ENCODE measurements around the gene MRPS23. TPM values are rescaled to one million over a fixed set of nuclear protein-coding genes. Genes with fewer than 3 reads are reported as not detected.

Gene MRPS23
- total and polyA plus RNA-seq, 2 of the 8 experiments (the other 6 are each of a cell fraction or from before 2014, with no cell fraction given): 38.6 to 60.4 TPM

DNA sequence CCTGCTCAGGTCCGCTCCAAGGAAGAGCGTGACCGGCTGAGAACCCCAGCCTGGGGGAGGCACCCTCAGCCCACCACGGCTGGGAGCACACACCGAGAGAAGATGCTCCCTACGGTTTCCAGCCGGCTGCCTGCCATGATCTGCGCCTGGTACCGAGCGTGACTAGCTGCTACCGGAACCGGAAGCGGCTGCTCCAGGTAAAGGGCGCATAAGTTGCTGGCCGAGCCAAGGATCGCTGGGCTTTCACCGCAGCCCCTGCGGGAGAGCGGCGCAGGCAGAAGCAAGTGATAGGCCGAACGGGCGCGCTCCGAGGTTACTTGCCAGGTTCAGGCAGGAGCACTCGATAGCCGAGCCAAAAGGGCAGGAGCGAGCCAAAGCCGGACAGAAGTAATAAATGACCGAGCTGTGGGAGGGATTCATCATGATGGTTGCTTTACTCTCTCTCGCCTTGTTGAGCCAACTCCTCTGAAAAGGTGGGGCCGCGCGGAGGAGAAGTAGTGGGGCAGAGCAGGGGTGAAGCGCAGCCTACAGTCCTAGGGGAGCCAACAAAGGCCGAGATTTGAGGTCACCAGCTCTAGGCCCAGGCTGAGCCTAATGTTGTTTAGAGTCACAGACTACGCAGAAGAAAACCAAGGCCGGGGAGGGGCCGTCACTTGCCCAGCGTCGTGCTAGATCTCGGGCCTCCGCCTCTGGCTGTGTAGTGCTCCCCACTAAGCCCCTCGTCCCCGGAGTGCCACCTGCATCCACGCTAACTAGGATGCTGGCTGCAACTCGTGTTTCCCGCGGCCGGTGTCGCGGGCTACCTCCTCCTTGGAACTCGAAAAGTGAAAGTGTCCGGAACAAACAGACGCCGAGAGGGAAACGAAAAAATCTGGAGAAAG lies at the start of gene MRPS23 (continued):
- TF ChIP-seq, protein P1, sequence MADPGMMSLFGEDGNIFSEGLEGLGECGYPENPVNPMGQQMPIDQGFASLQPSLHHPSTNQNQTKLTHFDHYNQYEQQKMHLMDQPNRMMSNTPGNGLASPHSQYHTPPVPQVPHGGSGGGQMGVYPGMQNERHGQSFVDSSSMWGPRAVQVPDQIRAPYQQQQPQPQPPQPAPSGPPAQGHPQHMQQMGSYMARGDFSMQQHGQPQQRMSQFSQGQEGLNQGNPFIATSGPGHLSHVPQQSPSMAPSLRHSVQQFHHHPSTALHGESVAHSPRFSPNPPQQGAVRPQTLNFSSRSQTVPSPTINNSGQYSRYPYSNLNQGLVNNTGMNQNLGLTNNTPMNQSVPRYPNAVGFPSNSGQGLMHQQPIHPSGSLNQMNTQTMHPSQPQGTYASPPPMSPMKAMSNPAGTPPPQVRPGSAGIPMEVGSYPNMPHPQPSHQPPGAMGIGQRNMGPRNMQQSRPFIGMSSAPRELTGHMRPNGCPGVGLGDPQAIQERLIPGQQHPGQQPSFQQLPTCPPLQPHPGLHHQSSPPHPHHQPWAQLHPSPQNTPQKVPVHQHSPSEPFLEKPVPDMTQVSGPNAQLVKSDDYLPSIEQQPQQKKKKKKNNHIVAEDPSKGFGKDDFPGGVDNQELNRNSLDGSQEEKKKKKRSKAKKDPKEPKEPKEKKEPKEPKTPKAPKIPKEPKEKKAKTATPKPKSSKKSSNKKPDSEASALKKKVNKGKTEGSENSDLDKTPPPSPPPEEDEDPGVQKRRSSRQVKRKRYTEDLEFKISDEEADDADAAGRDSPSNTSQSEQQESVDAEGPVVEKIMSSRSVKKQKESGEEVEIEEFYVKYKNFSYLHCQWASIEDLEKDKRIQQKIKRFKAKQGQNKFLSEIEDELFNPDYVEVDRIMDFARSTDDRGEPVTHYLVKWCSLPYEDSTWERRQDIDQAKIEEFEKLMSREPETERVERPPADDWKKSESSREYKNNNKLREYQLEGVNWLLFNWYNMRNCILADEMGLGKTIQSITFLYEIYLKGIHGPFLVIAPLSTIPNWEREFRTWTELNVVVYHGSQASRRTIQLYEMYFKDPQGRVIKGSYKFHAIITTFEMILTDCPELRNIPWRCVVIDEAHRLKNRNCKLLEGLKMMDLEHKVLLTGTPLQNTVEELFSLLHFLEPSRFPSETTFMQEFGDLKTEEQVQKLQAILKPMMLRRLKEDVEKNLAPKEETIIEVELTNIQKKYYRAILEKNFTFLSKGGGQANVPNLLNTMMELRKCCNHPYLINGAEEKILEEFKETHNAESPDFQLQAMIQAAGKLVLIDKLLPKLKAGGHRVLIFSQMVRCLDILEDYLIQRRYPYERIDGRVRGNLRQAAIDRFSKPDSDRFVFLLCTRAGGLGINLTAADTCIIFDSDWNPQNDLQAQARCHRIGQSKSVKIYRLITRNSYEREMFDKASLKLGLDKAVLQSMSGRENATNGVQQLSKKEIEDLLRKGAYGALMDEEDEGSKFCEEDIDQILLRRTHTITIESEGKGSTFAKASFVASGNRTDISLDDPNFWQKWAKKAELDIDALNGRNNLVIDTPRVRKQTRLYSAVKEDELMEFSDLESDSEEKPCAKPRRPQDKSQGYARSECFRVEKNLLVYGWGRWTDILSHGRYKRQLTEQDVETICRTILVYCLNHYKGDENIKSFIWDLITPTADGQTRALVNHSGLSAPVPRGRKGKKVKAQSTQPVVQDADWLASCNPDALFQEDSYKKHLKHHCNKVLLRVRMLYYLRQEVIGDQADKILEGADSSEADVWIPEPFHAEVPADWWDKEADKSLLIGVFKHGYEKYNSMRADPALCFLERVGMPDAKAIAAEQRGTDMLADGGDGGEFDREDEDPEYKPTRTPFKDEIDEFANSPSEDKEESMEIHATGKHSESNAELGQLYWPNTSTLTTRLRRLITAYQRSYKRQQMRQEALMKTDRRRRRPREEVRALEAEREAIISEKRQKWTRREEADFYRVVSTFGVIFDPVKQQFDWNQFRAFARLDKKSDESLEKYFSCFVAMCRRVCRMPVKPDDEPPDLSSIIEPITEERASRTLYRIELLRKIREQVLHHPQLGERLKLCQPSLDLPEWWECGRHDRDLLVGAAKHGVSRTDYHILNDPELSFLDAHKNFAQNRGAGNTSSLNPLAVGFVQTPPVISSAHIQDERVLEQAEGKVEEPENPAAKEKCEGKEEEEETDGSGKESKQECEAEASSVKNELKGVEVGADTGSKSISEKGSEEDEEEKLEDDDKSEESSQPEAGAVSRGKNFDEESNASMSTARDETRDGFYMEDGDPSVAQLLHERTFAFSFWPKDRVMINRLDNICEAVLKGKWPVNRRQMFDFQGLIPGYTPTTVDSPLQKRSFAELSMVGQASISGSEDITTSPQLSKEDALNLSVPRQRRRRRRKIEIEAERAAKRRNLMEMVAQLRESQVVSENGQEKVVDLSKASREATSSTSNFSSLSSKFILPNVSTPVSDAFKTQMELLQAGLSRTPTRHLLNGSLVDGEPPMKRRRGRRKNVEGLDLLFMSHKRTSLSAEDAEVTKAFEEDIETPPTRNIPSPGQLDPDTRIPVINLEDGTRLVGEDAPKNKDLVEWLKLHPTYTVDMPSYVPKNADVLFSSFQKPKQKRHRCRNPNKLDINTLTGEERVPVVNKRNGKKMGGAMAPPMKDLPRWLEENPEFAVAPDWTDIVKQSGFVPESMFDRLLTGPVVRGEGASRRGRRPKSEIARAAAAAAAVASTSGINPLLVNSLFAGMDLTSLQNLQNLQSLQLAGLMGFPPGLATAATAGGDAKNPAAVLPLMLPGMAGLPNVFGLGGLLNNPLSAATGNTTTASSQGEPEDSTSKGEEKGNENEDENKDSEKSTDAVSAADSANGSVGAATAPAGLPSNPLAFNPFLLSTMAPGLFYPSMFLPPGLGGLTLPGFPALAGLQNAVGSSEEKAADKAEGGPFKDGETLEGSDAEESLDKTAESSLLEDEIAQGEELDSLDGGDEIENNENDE (IDR thresholded peaks at IDR 0.05; ENCODE audit: insufficient replicate concordance, low read length): no peak
- TF ChIP-seq KDM4A (IDR thresholded peaks at IDR 0.05; ENCODE audit: low read depth, low read length, severe bottlenecking): peak; percentile 73
- no peak for TF ChIP-seq RNF2 (IDR thresholded peaks at IDR 0.05; ENCODE audit: borderline replicate concordance, low read depth, low read length, missing control alignments, poor library complexity, severe bottlenecking)
- peak; percentile 86 for TF ChIP-seq ASH2L (IDR thresholded peaks at IDR 0.05; ENCODE audit: low read length)
- TF ChIP-seq RBBP5 (IDR thresholded peaks at IDR 0.05; ENCODE audit: borderline replicate concordance, low read depth, low read length): 0 out of 2 replicates have a peak, but pooled peaks have one; percentile 85
- no peak for TF ChIP-seq RAD21 (IDR thresholded peaks at IDR 0.05 in 1 of 2, conservative IDR thresholded peaks at IDR 0.05 in 1 of 2; ENCODE audit: low read depth in 2 of 2, low read length in 2 of 2)
